ENCODE measurements around the gene GADL1. TPM values are rescaled to one million over a fixed set of nuclear protein-coding genes. Genes with fewer than 3 reads are reported as not detected.

The GADL1 gene
- total RNA-seq, 1 experiment from 2014 or later = 0.09 TPM

- no peaks in the 10 kb centered on the region for H3K79me2 ChIP-seq (ENCODE audit: insufficient read depth, low read length)
- Mint-ChIP-seq H3K27me3 (ENCODE audit: low read depth) (no peaks in the 10 kb centered on the region), H3K4me3 (no peak overlapping the region), H3K4me1 (peaks cover 10 to 13% of the 10 kb centered on the region in 2 experiments), H3K36me3 (ENCODE audit: insufficient read depth in 1 of 3, low read depth in 3 of 3) (no peaks in the 10 kb centered on the region; a peak in 1 of 7 replicates), H3K9me3 (peaks cover 0 to 2% of the 10 kb centered on the region in 2 experiments; a peak in 2 of 5 replicates), H3K27ac (no peak overlapping the region)
- H3K56ac ChIP-seq (ENCODE audit: insufficient read length, low read depth, low read length) = no peak overlapping the region
- no peak overlapping the region for H4K5ac ChIP-seq (ENCODE audit: insufficient read length, low read depth, low read length)
- H2BK5ac ChIP-seq (ENCODE audit: insufficient read length, low read length) = no peak overlapping the region
- no peak overlapping the region for H2BK20ac ChIP-seq (ENCODE audit: low read depth, low read length, poor library complexity, severe bottlenecking)
- no peak overlapping the region for H3K9ac ChIP-seq (ENCODE audit: extremely low read depth, insufficient read length, low read length)
- no peak overlapping the region for H3K23ac ChIP-seq (ENCODE audit: insufficient read length, low read depth, low read length)
- no peak overlapping the region for H2BK120ac ChIP-seq (ENCODE audit: low read depth, low read length, poor library complexity, severe bottlenecking)
- H3K27me3 ChIP-seq (ENCODE audit: insufficient read depth, low read length) = no peaks in the 10 kb centered on the region
- H3T11ph ChIP-seq (ENCODE audit: low read length) = no peak overlapping the region
- no peaks in the 10 kb centered on the region for H3K23me2 ChIP-seq (ENCODE audit: insufficient read length, low read depth, low read length, poor library complexity, severe bottlenecking)
- H2AK5ac ChIP-seq (ENCODE audit: insufficient read length, low read length) = no peak overlapping the region
- no peak overlapping the region for H3K4me2 ChIP-seq (ENCODE audit: insufficient read depth, insufficient read length, low read length)
- no peak overlapping the region for H3K27ac ChIP-seq (ENCODE audit: insufficient read length, low read depth, low read length)
- H4K20me1 ChIP-seq (ENCODE audit: control insufficient read depth, insufficient read depth, insufficient read length) = no peaks in the 10 kb centered on the region
- H4K8ac ChIP-seq (replicated peaks; ENCODE audit: insufficient read length, low read depth, low read length) = no peak overlapping the region
- H4K91ac ChIP-seq (ENCODE audit: insufficient read length, low read depth, low read length) = no peak overlapping the region
- no peak overlapping the region for H3K14ac ChIP-seq (ENCODE audit: insufficient read depth, low read length)
- no peak for TF ChIP-seq CTCF (conservative IDR thresholded peaks at IDR 0.05)
- H3K4ac ChIP-seq (ENCODE audit: low read depth, low read length) = no peak overlapping the region
- WGBS (ENCODE audit: extremely low coverage, insufficient read length, low lambda C conversion rate) = no CpG with 5 or more reads among the region's 2 CpGs
- H3K4me1 ChIP-seq (ENCODE audit: insufficient read depth, low read length) = peaks cover 5% of the 10 kb centered on the region; the same call in 1 of the 2 replicates
- no peaks in the 10 kb centered on the region for H3K79me1 ChIP-seq (ENCODE audit: insufficient read depth, low read depth, low read length, poor library complexity, severe bottlenecking)
- H2BK12ac ChIP-seq (ENCODE audit: insufficient read length, low read depth, low read length) = no peak overlapping the region
- H2BK15ac ChIP-seq (ENCODE audit: low read depth, low read length) = no peak overlapping the region
- DNase-seq = no peak
- H3K18ac ChIP-seq (ENCODE audit: insufficient read length, low read depth, low read length) = no peak overlapping the region
- no peaks in the 10 kb centered on the region for H3K9me3 ChIP-seq (ENCODE audit: control insufficient read depth, low read depth, low read length)
- H2AFZ ChIP-seq (ENCODE audit: low read length) = no peak overlapping the region
These were observed 7.6 kb downstream of the GADL1 start for GRCh38 chr3:30886888-30887287.

Measured in H9 (cell line).